ENCODE data around the gene CD82.

DNA sequence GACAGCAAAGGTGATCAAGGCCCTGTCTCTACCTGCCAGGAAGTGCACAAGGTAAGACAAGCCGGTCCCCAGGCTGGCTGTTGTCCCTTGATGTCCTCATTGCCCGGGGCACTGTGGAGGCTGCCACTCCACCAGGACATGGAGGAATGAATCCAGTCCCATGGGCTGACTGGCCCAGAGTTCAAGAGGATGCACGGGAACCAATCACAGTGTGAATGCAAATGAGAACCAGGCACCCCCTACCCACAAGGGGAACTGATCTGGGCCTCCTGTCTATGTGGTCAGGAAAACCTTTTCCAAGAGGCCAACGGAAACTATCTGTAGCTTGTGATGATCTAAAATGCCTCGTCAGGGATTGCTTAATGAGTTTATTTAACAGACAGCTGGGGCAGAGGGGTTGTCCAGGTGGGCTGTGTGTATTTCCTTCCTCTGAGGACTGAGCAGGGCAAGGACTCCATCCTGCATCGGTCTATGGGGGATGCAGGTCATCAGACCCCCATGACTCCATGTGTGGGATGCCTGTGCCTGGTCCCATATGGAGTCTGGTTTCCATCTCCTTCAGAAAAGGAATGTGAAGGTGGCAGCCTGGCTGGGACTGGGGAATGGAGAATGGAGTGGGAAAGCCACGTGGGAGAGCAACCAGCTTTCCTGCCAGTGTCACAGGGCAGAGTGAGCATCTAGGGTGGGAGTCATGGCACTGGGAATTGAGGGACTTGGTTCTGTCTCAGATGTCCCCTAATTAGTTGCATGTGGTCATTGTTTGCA is 60.5 kb downstream of the CD82 start:
- no peak for TF ChIP-seq EP300 (IDR thresholded peaks at IDR 0.05; ENCODE audit: borderline replicate concordance in 1 of 2, low read depth in 1 of 2, low read length in 1 of 2)
- TF ChIP-seq, protein P1, sequence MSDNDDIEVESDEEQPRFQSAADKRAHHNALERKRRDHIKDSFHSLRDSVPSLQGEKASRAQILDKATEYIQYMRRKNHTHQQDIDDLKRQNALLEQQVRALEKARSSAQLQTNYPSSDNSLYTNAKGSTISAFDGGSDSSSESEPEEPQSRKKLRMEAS (IDR thresholded peaks at IDR 0.05; ENCODE audit: low read depth), result no peak
- TF ChIP-seq TCF12 (IDR thresholded peaks at IDR 0.05), result peak; percentile 26; the same call in 1 of the 2 replicates
- TF ChIP-seq NFIC (IDR thresholded peaks at IDR 0.05; ENCODE audit: borderline replicate concordance), result no peak
- TF ChIP-seq, protein P2, sequence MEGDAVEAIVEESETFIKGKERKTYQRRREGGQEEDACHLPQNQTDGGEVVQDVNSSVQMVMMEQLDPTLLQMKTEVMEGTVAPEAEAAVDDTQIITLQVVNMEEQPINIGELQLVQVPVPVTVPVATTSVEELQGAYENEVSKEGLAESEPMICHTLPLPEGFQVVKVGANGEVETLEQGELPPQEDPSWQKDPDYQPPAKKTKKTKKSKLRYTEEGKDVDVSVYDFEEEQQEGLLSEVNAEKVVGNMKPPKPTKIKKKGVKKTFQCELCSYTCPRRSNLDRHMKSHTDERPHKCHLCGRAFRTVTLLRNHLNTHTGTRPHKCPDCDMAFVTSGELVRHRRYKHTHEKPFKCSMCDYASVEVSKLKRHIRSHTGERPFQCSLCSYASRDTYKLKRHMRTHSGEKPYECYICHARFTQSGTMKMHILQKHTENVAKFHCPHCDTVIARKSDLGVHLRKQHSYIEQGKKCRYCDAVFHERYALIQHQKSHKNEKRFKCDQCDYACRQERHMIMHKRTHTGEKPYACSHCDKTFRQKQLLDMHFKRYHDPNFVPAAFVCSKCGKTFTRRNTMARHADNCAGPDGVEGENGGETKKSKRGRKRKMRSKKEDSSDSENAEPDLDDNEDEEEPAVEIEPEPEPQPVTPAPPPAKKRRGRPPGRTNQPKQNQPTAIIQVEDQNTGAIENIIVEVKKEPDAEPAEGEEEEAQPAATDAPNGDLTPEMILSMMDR (IDR thresholded peaks at IDR 0.05), result no peak
- TF ChIP-seq JUND (IDR thresholded peaks at IDR 0.05), result no peak
- no peak for TF ChIP-seq GABPA (IDR thresholded peaks at IDR 0.05; ENCODE audit: low read depth)
- TF ChIP-seq SMC3 (IDR thresholded peaks at IDR 0.05; ENCODE audit: low read depth, low read length), result no peak
- TF ChIP-seq, protein P3, sequence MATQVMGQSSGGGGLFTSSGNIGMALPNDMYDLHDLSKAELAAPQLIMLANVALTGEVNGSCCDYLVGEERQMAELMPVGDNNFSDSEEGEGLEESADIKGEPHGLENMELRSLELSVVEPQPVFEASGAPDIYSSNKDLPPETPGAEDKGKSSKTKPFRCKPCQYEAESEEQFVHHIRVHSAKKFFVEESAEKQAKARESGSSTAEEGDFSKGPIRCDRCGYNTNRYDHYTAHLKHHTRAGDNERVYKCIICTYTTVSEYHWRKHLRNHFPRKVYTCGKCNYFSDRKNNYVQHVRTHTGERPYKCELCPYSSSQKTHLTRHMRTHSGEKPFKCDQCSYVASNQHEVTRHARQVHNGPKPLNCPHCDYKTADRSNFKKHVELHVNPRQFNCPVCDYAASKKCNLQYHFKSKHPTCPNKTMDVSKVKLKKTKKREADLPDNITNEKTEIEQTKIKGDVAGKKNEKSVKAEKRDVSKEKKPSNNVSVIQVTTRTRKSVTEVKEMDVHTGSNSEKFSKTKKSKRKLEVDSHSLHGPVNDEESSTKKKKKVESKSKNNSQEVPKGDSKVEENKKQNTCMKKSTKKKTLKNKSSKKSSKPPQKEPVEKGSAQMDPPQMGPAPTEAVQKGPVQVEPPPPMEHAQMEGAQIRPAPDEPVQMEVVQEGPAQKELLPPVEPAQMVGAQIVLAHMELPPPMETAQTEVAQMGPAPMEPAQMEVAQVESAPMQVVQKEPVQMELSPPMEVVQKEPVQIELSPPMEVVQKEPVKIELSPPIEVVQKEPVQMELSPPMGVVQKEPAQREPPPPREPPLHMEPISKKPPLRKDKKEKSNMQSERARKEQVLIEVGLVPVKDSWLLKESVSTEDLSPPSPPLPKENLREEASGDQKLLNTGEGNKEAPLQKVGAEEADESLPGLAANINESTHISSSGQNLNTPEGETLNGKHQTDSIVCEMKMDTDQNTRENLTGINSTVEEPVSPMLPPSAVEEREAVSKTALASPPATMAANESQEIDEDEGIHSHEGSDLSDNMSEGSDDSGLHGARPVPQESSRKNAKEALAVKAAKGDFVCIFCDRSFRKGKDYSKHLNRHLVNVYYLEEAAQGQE (IDR thresholded peaks at IDR 0.05; ENCODE audit: low read depth, low read length), result no peak
- TF ChIP-seq POLR2AphosphoS5 (IDR thresholded peaks at IDR 0.05; ENCODE audit: low read depth, low read length), result no peak
- no peak for TF ChIP-seq MXI1 (IDR thresholded peaks at IDR 0.05; ENCODE audit: low read depth, low read length)
